GM18873 (cell line): ENCODE results near the gene SYS1.
"Not testable (repeated sequence)": the region's sequence is repeated elsewhere in the genome, so short reads cannot be mapped to it uniquely, and the experiment has no call there.

ENCODE experiments used
- ATAC-seq: cut with Tn5 transposase; IDR thresholded peaks from one replicate; pipeline ENCODE4 v1.9.1; 2021; ENCODE audit warnings: mild to moderate bottlenecking, moderate library complexity, moderate number of reproducible peaks; ENCODE audit not compliant: unreplicated experiment, low FRiP score

Gene SYS1

GRCh38 chr20:45339084-45339483, 23.9 kb upstream of the SYS1 start:
- ATAC-seq = no peak

GRCh38 chr20:45339799-45340198, 23.2 kb upstream of the SYS1 start:
- ATAC-seq = no peak

- ATAC-seq = no peak
Observed at GRCh38 chr20:45340236-45340847, 22.6 kb upstream of the SYS1 start.

GRCh38 chr20:45340951-45341350, 22.0 kb upstream of the SYS1 start:
- no peak for ATAC-seq

GRCh38 chr20:45341579-45341938, 21.4 kb upstream of the SYS1 start:
- no peak for ATAC-seq

GRCh38 chr20:45341939-45342854, 20.8 kb upstream of the SYS1 start:
- ATAC-seq = no peak

GRCh38 chr20:45342855-45343531, 20.0 kb upstream of the SYS1 start:
- ATAC-seq = no peak

- no peak for ATAC-seq
Observed at GRCh38 chr20:45343532-45344167, 19.3 kb upstream of the SYS1 start.

GRCh38 chr20:45344168-45344860, 18.6 kb upstream of the SYS1 start:
- no peak for ATAC-seq

GRCh38 chr20:45345104-45345936, 17.6 kb upstream of the SYS1 start:
- ATAC-seq = no peak

- no peak for ATAC-seq
Observed at GRCh38 chr20:45346291-45346718, 16.7 kb upstream of the SYS1 start.

- ATAC-seq = no peak
Observed at GRCh38 chr20:45346851-45347250, 16.1 kb upstream of the SYS1 start.

- ATAC-seq = no peak
Observed at GRCh38 chr20:45347297-45347935, 15.5 kb upstream of the SYS1 start.

GRCh38 chr20:45347936-45348778, 14.8 kb upstream of the SYS1 start, which contains the start of gene SDC4:
Gene SDC4, minus strand, starts transcription at chr20:45348424. Its CDS starts 40 bp downstream, at chr20:45348384.
- no peak for ATAC-seq

GRCh38 chr20:45350217-45350616, 12.7 kb upstream of the SYS1 start:
- no peak for ATAC-seq

- ATAC-seq = not testable (repeated sequence)
Observed at GRCh38 chr20:45350795-45351194, 12.2 kb upstream of the SYS1 start.

GRCh38 chr20:45352729-45353128, 10.2 kb upstream of the SYS1 start:
- ATAC-seq = no peak

GRCh38 chr20:45353746-45354145, 9.2 kb upstream of the SYS1 start:
- ATAC-seq = no peak
